Nephron progenitor cell (in vitro differentiated cells): Measurements from ENCODE around the gene OLAH.

Experiments used
- DNase-seq: peaks from one replicate; pipeline ENCODE4 v3.0.0; 2021
- H3K27ac Mint-ChIP-seq: 2 replicates; pipeline ENCODE4 v1.8.0; 2021; ENCODE audit warnings: mild to moderate bottlenecking, moderate library complexity, mixed read lengths
- H3K27me3 Mint-ChIP-seq: 2 replicates; pipeline ENCODE4 v1.8.0; 2021; ENCODE audit warnings: mild to moderate bottlenecking, low read depth, mixed read lengths; ENCODE audit not compliant: poor library complexity
- H3K36me3 Mint-ChIP-seq: 2 replicates; pipeline ENCODE4 v1.8.0; 2021; ENCODE audit warnings: low read depth, mixed read lengths
- H3K4me1 Mint-ChIP-seq: 2 replicates; pipeline ENCODE4 v1.8.0; 2021; ENCODE audit warnings: mixed read lengths
- H3K4me3 Mint-ChIP-seq: 2 replicates; pipeline ENCODE4 v1.8.0; 2021; ENCODE audit warnings: mild to moderate bottlenecking, moderate library complexity, mixed read lengths
- H3K9me3 Mint-ChIP-seq: 2 replicates; pipeline ENCODE4 v1.8.0; 2021; ENCODE audit warnings: mild to moderate bottlenecking, moderate library complexity, mixed read lengths
- TF ChIP-seq, protein P1 (sequence below): fragments of 200-600 bp; sonication (generic); IDR thresholded peaks from 2 replicates; pipeline ENCODE4 v1.5.0; 2021; ENCODE audit warnings: antibody characterized with exemption

Gene OLAH

DNA sequence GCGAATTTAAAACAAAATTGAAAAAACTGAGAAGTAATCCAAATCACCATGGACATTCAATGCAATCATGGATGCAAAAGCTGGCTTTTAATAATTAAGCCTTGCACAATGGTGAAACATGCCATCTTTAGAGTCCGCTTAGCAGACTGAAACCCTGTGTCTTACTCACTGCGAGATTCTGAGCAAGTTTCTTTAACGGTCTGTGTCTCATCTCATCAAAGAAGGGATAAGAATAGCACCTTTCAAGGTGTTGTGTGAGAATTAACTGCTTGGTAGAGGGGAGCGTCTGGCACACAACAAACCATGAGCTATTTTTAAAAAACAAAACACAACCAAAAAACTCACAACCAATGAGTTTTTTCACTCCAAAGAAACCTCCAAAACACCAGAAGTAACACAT, 23.4 kb downstream of the OLAH start:
- Mint-ChIP-seq H3K27ac (no peak overlapping the region), H3K9me3 (peaks cover 34% of the 10 kb centered on the region), H3K4me3 (no peak overlapping the region), H3K27me3 (peaks cover 3% of the 10 kb centered on the region), H3K4me1 (no peaks in the 10 kb centered on the region), H3K36me3 (peaks cover 13% of the 10 kb centered on the region)
- no peak for DNase-seq
- TF ChIP-seq, protein P1, sequence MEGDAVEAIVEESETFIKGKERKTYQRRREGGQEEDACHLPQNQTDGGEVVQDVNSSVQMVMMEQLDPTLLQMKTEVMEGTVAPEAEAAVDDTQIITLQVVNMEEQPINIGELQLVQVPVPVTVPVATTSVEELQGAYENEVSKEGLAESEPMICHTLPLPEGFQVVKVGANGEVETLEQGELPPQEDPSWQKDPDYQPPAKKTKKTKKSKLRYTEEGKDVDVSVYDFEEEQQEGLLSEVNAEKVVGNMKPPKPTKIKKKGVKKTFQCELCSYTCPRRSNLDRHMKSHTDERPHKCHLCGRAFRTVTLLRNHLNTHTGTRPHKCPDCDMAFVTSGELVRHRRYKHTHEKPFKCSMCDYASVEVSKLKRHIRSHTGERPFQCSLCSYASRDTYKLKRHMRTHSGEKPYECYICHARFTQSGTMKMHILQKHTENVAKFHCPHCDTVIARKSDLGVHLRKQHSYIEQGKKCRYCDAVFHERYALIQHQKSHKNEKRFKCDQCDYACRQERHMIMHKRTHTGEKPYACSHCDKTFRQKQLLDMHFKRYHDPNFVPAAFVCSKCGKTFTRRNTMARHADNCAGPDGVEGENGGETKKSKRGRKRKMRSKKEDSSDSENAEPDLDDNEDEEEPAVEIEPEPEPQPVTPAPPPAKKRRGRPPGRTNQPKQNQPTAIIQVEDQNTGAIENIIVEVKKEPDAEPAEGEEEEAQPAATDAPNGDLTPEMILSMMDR: no peak

DNA sequence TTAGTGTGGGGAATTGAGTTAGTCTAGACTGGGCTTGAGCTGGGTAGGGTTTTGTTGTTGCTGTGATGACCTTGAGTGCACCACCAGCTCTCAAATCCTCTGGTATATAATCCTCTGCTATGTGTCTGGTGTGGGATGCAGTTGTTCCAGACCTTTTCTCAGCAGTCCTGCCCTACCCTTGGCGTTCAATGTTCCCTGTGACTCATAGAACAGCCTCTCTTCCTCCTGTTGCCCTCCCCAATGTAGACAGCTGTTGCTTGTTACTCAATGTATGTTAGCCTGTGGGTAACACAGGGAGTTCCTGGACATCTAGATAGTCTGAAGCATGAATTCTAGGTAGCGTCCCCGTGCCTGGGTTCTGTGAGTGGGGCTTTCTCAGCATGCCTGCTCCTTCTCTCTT, 25.1 kb downstream of the OLAH start:
- no peak for DNase-seq
- Mint-ChIP-seq H3K27me3 (peaks cover 2% of the 10 kb centered on the region), H3K4me3 (no peak overlapping the region), H3K27ac (no peak overlapping the region), H3K9me3 (peaks cover 49% of the 10 kb centered on the region), H3K36me3 (peaks cover 28% of the 10 kb centered on the region), H3K4me1 (no peaks in the 10 kb centered on the region)
- TF ChIP-seq, protein P1: no peak

DNA sequence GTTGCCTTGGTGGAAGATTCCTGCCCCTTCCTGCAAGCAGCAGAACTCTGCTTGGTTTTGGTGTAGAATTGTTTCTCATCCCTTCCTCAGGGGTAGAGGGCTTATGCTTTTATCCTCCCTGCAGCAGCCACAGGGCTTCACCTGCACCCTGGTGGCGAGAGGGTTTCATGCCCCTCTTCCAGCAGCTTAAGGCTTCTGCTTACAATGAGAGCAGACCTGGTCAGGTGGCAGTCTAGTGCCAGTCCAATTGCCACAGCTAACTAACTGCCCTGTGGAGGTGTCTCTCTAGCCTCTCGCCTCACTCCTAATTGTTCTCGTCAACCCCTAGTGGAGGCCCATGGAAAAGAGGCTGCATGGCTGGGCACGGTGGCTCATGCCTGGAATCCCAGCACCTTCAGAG, 25.5 kb downstream of the OLAH start:
- Mint-ChIP-seq H3K4me1 (no peaks in the 10 kb centered on the region), H3K27me3 (peaks cover 5% of the 10 kb centered on the region), H3K9me3 (peaks cover 49% of the 10 kb centered on the region), H3K4me3 (no peak overlapping the region), H3K27ac (no peak overlapping the region), H3K36me3 (peaks cover 32% of the 10 kb centered on the region)
- TF ChIP-seq, protein P1: no peak
- no peak for DNase-seq

DNA sequence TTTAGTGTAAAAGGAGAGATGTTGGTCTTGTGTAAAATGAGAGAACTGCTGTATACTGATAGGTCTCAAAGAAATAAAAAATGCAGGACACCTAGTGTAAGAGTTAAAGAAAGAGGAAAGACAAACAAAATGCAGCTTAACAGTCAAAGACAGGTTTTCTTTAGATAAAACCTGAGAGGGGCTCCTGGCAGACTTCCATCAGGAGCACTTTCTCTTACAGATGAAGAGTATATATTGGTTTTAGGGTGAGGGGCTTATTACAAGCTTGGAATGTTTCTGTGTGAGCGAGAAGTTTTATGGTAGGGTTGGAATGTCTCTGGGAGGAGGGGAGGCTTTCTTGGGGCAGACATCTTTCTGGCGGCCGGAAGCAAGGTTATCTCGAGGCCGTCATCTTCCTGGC, 28.6 kb downstream of the OLAH start:
- Mint-ChIP-seq H3K4me3 (no peak overlapping the region), H3K4me1 (no peaks in the 10 kb centered on the region), H3K27me3 (peaks cover 8% of the 10 kb centered on the region), H3K27ac (no peak overlapping the region), H3K9me3 (peaks cover 29% of the 10 kb centered on the region), H3K36me3 (peaks cover 27% of the 10 kb centered on the region)
- no peak for DNase-seq
- TF ChIP-seq, protein P1: no peak

DNA sequence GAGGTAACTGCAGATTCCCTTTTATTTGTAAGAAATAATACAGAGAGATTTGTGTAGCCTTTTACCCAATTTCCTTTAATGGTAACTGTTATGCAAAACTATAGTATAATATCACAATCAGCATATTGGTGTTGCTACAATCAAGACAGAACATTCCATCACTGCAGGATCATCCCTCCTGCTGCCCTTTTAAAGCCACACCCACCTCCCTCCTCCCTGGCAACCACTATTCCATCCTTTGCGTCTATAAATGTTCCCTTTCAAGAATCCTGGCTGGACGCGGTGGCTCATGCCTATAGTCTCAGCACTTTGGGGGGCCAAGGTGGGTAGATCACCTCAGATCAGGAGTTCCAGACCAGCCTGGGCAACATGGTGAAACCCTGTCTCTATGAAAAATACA, 31.7 kb downstream of the OLAH start:
- H3K4me1 Mint-ChIP-seq: peaks cover under 1% of the 10 kb centered on the region
- peaks cover 20% of the 10 kb centered on the region for H3K9me3 Mint-ChIP-seq
- H3K4me3 Mint-ChIP-seq: no peak overlapping the region
- TF ChIP-seq, protein P1: no peak
- H3K36me3 Mint-ChIP-seq: peaks cover 21% of the 10 kb centered on the region
- H3K27ac Mint-ChIP-seq: no peak overlapping the region
- H3K27me3 Mint-ChIP-seq: peaks cover 8% of the 10 kb centered on the region
- no peak for DNase-seq

DNA sequence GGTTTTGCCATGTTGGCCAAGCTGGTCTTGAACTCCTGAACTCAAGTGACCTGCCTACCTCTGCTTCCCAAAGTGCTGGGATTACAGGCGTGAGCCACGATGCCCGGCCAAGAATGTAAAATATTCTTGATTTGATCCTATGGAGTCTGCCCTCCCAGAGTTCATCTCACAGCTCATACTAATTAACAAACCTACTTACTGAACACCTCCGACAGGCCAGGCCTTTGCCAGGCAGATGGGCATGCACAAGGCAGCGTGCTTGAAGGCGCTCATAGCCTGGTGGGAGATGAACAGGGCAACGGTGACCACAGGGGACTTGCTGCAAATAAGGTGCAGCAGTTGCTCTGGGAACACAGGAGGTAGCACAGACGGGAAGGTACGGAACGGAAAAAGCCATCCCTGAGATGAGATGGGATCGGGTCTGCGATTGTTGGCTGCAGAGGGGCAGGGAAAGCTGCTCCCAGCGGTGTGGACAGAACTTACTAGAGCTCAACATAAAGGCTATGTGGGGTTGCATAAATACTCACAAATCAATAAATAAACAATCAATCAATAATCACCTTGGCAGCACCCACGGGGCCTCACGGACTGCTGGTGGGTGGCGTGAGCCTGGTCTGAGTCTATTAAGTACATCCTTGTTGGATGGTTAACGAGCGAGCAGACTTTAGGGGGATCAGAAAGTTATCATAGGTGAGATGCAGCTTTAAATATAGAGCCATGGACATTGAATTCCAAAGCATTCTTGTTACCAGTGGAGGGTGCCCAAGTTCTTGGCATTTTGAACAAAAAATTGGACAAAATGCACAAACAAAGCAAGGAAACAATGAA, 40.1 kb downstream of the OLAH start:
- H3K4me3 Mint-ChIP-seq: no peak overlapping the region
- H3K4me1 Mint-ChIP-seq: peaks cover 22% of the 10 kb centered on the region
- TF ChIP-seq, protein P1: no peak
- H3K27ac Mint-ChIP-seq: no peak overlapping the region
- H3K9me3 Mint-ChIP-seq: no peaks in the 10 kb centered on the region
- H3K27me3 Mint-ChIP-seq: peaks cover 10% of the 10 kb centered on the region
- no peaks in the 10 kb centered on the region for H3K36me3 Mint-ChIP-seq
- DNase-seq: no peak
